ENCODE measurements around the gene MPP3. TPM values are rescaled to one million over a fixed set of nuclear protein-coding genes. Genes with fewer than 3 reads are reported as not detected.

MPP3 gene
- total RNA-seq, 1 experiment from 2014 or later = 19.5 TPM

DNA sequence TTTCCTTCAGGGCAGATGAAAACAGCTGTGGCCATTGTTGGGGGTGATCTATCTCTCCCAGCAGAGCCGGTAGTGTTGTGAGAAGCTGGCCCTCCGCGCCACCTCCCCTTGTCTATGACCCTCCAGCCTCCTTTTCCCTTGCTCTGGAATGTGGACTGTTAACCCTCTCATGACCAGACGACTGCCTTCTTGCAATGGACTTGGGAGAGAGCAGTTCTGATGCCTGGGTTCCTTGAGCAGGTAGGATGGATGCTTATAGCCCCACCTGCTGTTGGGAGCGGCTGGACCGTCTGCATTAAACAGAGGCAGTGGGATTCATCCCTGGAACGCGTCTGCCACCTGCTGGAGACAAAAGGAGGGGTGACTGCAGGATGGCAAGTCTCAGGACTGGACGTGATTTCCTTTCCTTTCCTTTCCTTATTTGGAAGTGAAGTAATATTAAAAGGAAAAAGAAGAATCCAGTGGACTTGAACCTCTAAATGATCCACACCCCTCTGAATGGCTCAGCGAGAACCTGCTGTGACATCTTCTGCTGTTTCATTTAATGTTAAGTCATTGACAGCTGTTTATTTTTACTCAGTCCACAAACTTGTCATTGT is 72.6 kb downstream of the MPP3 start (continued):
- TF ChIP-seq, protein P1, sequence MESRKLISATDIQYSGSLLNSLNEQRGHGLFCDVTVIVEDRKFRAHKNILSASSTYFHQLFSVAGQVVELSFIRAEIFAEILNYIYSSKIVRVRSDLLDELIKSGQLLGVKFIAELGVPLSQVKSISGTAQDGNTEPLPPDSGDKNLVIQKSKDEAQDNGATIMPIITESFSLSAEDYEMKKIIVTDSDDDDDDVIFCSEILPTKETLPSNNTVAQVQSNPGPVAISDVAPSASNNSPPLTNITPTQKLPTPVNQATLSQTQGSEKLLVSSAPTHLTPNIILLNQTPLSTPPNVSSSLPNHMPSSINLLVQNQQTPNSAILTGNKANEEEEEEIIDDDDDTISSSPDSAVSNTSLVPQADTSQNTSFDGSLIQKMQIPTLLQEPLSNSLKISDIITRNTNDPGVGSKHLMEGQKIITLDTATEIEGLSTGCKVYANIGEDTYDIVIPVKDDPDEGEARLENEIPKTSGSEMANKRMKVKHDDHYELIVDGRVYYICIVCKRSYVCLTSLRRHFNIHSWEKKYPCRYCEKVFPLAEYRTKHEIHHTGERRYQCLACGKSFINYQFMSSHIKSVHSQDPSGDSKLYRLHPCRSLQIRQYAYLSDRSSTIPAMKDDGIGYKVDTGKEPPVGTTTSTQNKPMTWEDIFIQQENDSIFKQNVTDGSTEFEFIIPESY (IDR thresholded peaks at IDR 0.05; ENCODE audit: extremely low read depth, insufficient replicate concordance, low read length) = no peak
- no peak for TF ChIP-seq TCF7L2 (IDR thresholded peaks at IDR 0.05; ENCODE audit: borderline replicate concordance, extremely low read depth, insufficient read depth, insufficient read length)

DNA sequence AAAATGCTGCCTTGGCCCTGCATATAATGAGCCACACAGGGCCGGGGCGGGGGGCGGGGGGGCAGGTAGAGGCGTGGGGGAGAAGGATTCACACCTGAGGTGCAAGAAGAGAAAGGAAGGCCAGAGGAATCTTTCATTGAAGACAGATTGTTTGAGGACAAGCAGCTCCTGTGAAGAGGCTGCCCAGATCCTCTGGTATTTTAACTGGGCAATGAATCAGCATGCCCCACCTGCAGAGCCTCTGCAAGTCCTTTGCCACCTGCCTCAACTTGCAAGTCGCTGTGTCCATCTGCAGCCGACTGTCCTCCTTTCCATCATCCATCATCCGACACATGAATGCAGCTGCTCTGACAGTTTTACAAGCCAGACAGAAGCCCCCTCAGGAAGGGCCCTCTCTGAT is 73.1 kb downstream of the MPP3 start:
- ChIA-PET RAD21 (ENCODE audit: low non-redundant PET in 1 of 2, low total read pairs in 2 of 2, uncharacterized antibody in 2 of 2, unreplicated experiment in 2 of 2) (interaction anchor here (0.6 to 2.8 kb wide), 4 partner anchors 64 to 65 kb away, joined by 4 to 15 read pairs (median 8); no protein-coding TSS in a partner anchor), CTCF (interaction anchor here (0.6 to 7.6 kb wide), 3 partner anchors 64 to 183 kb away, joined by 3 to 158 read pairs (median 19); no protein-coding TSS in a partner anchor), POLR2A (no interaction called here)
- Histone ChIP-seq H3K36me3 (ENCODE audit: control insufficient read depth in 1 of 2, insufficient read depth in 2 of 2, low read length in 2 of 2) (no peaks in the 10 kb centered on the region), H2AFZ (ENCODE audit: low read depth, low read length, poor library complexity, severe bottlenecking) (no peak overlapping the region), H3K4me1 (ENCODE audit: control insufficient read depth in 1 of 2, insufficient read depth in 2 of 2, low read length in 2 of 2) (peaks cover 0 to 10% of the 10 kb centered on the region in 2 experiments; a peak in 2 of 4 replicates), H3K27ac (ENCODE audit: low read depth, low read length) (no peak overlapping the region), H3K9me3 (ENCODE audit: control insufficient read depth in 1 of 2, insufficient read depth in 1 of 2, low read depth in 1 of 2, low read length in 2 of 2) (no peaks in the 10 kb centered on the region), H4K20me1 (ENCODE audit: insufficient read depth) (no peaks in the 10 kb centered on the region), H3K27me3 (ENCODE audit: insufficient read depth, low read length) (no peaks in the 10 kb centered on the region), H3K9ac (ENCODE audit: low read length) (no peak overlapping the region), H3K4me2 (ENCODE audit: low read length) (no peak overlapping the region), H3K4me3 (replicated peaks in 1 of 2; ENCODE audit: low read depth in 1 of 2, low read length in 2 of 2) (no peak overlapping the region), H3K9me2 (ENCODE audit: insufficient read depth) (no peaks in the 10 kb centered on the region), H3K79me2 (ENCODE audit: insufficient read depth, low read length) (no peaks in the 10 kb centered on the region)
- ATAC-seq = no peak
- no TSS peak for BruUV-seq (replicated peaks)
- no peak for DNase-seq (ENCODE audit: low read depth, low spot score)
- TF ChIP-seq RAD21 (IDR thresholded peaks at IDR 0.05; ENCODE audit: low read depth) = no peak
- no peak for TF ChIP-seq CBX3 (IDR thresholded peaks at IDR 0.05; ENCODE audit: low read depth)
- TF ChIP-seq, protein P2, sequence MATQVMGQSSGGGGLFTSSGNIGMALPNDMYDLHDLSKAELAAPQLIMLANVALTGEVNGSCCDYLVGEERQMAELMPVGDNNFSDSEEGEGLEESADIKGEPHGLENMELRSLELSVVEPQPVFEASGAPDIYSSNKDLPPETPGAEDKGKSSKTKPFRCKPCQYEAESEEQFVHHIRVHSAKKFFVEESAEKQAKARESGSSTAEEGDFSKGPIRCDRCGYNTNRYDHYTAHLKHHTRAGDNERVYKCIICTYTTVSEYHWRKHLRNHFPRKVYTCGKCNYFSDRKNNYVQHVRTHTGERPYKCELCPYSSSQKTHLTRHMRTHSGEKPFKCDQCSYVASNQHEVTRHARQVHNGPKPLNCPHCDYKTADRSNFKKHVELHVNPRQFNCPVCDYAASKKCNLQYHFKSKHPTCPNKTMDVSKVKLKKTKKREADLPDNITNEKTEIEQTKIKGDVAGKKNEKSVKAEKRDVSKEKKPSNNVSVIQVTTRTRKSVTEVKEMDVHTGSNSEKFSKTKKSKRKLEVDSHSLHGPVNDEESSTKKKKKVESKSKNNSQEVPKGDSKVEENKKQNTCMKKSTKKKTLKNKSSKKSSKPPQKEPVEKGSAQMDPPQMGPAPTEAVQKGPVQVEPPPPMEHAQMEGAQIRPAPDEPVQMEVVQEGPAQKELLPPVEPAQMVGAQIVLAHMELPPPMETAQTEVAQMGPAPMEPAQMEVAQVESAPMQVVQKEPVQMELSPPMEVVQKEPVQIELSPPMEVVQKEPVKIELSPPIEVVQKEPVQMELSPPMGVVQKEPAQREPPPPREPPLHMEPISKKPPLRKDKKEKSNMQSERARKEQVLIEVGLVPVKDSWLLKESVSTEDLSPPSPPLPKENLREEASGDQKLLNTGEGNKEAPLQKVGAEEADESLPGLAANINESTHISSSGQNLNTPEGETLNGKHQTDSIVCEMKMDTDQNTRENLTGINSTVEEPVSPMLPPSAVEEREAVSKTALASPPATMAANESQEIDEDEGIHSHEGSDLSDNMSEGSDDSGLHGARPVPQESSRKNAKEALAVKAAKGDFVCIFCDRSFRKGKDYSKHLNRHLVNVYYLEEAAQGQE (IDR thresholded peaks at IDR 0.05; ENCODE audit: low read depth) = no peak
- no peak for TF ChIP-seq EZH2phosphoT487 (IDR thresholded peaks at IDR 0.05; ENCODE audit: borderline replicate concordance)
- intact Hi-C loops (cut with micrococcal nuclease) = loop anchor here (1.0 kb wide), 2 partner anchors 66 to 184 kb away; no protein-coding TSS in a partner anchor
